WERI-Rb-1 (cell line): ENCODE measurements around the gene UNKL.

Experiments used
- DNase-seq: peaks from one replicate; pipeline ENCODE4 v3.0.0-alpha.2; 2020
- H3K27ac ChIP-seq: fragments of 250-450 bp; sonication (Bioruptor Pico); 2 replicates; pipeline ENCODE4 v1.5.1; 2020; ENCODE audit warnings: mild to moderate bottlenecking, moderate library complexity
- H3K27me3 ChIP-seq: fragments of 250-450 bp; sonication (Bioruptor Pico); 2 replicates; pipeline ENCODE4 v1.5.1; 2021; ENCODE audit warnings: mild to moderate bottlenecking, low read depth, moderate library complexity; ENCODE audit not compliant: insufficient read depth, severe bottlenecking
- H3K36me3 ChIP-seq: fragments of 250-450 bp; sonication (Bioruptor Pico); 2 replicates; pipeline ENCODE4 v1.5.1; 2020; ENCODE audit warnings: mild to moderate bottlenecking, moderate library complexity
- H3K4me3 ChIP-seq: 2 replicates; pipeline ENCODE4 v1.5.1; 2011; ENCODE audit warnings: low read depth, mild to moderate bottlenecking, control low read depth, low read length
- H3K9me3 ChIP-seq: fragments of 250-450 bp; sonication (Bioruptor Pico); 2 replicates; pipeline ENCODE4 v1.5.1; 2021; ENCODE audit warnings: mild to moderate bottlenecking, moderate library complexity; ENCODE audit not compliant: severe bottlenecking
- TF ChIP-seq, protein P1 (sequence below): IDR thresholded peaks from 2 replicates; pipeline ENCODE4 v1.5.1; 2011; ENCODE audit warnings: low read depth, mild to moderate bottlenecking, control low read depth, inconsistent platforms, low read length

Gene UNKL

DNA sequence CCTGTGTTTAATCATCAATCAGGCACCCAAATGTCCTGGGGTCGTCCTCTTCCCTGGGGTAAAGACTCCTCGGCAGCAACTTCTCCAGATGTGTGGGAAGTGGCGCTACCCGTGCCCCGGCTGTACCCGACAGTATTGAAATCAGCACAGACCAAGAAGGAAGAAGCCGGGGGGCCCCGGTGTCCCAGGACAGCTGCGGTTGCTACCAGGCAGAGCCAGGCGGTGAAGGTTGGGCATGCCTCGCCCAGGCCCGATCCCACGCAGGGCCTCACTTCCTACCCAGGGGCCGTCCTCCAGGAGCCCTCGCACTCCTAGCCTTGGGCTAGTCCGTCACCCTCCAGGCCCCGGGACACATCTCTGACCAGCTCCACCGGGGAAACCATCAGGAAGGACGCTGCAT is 38.8 kb upstream of the UNKL start:
- no peak overlapping the region for H3K4me3 ChIP-seq
- no peak overlapping the region for H3K27ac ChIP-seq
- peaks cover 49% of the 10 kb centered on the region for H3K36me3 ChIP-seq
- no peak for DNase-seq
- H3K9me3 ChIP-seq: no peaks in the 10 kb centered on the region
- TF ChIP-seq, protein P1, sequence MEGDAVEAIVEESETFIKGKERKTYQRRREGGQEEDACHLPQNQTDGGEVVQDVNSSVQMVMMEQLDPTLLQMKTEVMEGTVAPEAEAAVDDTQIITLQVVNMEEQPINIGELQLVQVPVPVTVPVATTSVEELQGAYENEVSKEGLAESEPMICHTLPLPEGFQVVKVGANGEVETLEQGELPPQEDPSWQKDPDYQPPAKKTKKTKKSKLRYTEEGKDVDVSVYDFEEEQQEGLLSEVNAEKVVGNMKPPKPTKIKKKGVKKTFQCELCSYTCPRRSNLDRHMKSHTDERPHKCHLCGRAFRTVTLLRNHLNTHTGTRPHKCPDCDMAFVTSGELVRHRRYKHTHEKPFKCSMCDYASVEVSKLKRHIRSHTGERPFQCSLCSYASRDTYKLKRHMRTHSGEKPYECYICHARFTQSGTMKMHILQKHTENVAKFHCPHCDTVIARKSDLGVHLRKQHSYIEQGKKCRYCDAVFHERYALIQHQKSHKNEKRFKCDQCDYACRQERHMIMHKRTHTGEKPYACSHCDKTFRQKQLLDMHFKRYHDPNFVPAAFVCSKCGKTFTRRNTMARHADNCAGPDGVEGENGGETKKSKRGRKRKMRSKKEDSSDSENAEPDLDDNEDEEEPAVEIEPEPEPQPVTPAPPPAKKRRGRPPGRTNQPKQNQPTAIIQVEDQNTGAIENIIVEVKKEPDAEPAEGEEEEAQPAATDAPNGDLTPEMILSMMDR: no peak
- H3K27me3 ChIP-seq: no peaks in the 10 kb centered on the region

DNA sequence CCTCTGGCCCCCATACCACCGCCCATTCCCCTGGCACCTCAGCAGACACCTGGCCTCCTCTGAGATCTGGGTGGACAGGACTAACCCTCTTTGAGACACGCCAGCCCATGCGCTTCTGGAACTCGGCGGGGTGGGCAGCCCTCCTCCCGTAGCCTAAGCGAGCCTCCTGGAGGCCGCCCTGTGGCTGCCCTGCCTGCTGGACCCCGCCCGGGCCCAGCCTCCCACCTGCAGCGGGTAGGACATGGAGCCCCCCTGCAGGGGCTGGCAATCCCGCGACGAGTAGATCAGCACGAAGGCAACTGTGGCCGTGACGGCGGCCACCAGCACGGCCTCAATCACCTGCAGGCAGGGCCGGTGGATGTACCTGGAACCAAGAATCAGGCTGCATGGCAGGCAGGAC is 38.0 kb upstream of the UNKL start:
- H3K27me3 ChIP-seq: no peaks in the 10 kb centered on the region
- H3K27ac ChIP-seq: no peak overlapping the region
- peaks cover 49% of the 10 kb centered on the region for H3K36me3 ChIP-seq
- TF ChIP-seq, protein P1: no peak
- no peaks in the 10 kb centered on the region for H3K9me3 ChIP-seq
- no peak overlapping the region for H3K4me3 ChIP-seq
- DNase-seq: no peak

DNA sequence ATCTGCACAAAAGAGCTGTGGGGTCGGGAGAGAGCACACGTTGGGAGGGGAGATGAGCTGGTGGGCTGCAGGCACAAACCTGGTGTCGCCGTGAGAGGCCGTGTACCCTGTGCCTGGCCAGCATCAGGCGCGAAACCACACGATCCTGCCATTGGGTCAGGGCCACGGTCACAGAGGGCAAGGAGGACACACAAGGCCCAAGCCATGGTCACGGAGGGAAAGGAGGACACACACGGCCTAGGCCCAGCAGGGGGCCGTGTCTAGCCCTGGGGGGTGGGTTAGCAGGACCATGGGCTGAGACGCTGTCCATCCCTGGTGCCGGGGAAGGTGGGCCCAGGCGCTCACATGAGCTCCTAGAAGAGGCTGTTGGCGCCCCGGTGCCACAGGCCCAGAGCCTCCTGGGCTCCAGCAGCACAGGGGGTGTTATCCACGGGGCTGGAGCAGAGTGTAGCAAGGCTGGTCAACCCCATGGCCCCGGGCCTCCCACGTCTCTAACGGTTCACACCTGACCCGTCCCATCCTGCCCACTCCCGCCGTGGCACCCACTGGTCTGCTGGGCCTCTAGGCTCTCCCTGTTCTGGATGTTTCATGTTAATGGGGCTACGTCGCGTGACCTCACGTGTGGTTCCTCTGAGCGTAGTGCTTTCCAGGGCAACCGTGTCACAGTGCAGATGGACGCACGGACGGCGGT is 37.3 kb upstream of the UNKL start:
- Histone ChIP-seq H3K27me3 (no peaks in the 10 kb centered on the region), H3K9me3 (no peaks in the 10 kb centered on the region), H3K36me3 (peaks cover 49% of the 10 kb centered on the region), H3K4me3 (no peak overlapping the region), H3K27ac (no peak overlapping the region)
- no peak for DNase-seq
- TF ChIP-seq, protein P1: no peak

DNA sequence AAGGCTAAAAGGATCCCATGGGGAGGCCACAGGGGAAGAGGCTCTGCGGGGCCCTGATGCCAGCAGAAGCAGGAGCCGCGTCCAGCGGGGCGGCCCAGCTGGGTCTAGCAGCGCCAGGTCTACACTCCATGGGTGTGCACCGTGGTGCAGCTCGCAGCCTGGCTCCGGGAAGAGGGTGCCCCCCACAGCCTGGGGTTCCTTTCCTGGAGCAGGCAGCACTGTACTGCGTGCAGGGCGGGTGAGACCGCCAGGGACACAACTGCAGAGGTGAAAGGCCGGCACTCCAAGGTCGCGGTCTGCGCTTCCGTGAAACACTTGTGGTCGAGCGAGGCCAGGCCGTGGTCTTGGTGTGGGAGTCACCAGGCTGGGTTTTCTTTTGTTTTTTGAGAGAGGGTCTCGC is 36.3 kb upstream of the UNKL start:
- no peak for DNase-seq
- Histone ChIP-seq H3K9me3 (no peaks in the 10 kb centered on the region), H3K27me3 (no peaks in the 10 kb centered on the region), H3K36me3 (peaks cover 59% of the 10 kb centered on the region), H3K27ac (no peak overlapping the region), H3K4me3 (no peak overlapping the region)
- TF ChIP-seq, protein P1: no peak

DNA sequence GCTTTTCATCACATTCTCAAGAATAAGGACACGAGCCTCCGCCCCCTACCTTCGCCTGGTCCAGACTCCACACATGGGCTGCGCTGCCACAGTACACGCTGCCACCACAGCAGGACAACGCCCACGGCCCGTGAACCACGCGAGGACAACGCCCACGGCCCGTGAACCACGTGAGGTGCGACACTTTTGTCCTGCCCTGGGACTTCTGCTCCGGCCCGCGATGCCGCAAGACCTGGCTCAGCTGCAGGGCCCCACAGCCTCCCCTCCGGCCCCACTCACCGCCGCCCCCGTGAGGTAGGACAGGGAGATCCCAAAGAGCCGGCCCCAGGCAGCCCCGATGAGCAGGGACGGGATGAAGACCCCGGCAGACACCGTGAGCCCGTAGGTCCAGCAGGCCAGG is 35.7 kb upstream of the UNKL start:
- H3K27ac ChIP-seq: no peak overlapping the region
- DNase-seq: no peak
- H3K27me3 ChIP-seq: no peaks in the 10 kb centered on the region
- no peaks in the 10 kb centered on the region for H3K9me3 ChIP-seq
- TF ChIP-seq, protein P1: 0 out of 2 replicates have a peak, but pooled peaks have one; percentile 4
- peaks cover 53% of the 10 kb centered on the region for H3K36me3 ChIP-seq
- H3K4me3 ChIP-seq: no peak overlapping the region
